ENCODE measurements around the gene OR1J4.
A peak's percentile ranks its signal among the peaks of the same experiment; 100 is the strongest.
"Not testable (repeated sequence)": the region's sequence is repeated elsewhere in the genome, so short reads cannot be mapped to it uniquely, and the experiment has no call there.

Gene OR1J4

GRCh38 chr9:122518841-122519240 is at the start of gene OR1J4:
TSS of gene OR1J4 (plus strand) at chr9:122519141. CDS start at chr9:122519141, 0 bp downstream.
- DNase-seq, result no peak

- DNase-seq, result peak; percentile 15
These were observed 44.4 kb upstream of the OR1J4 start for GRCh38 chr9:122474561-122474960.

- no peak for DNase-seq
These were observed 43.2 kb upstream of the OR1J4 start for GRCh38 chr9:122475717-122476116.

GRCh38 chr9:122477346-122477745 is 41.6 kb upstream of the OR1J4 start:
- no peak for DNase-seq

GRCh38 chr9:122477826-122478225 is 41.1 kb upstream of the OR1J4 start, which contains the start of gene OR1J1:
TSS of gene OR1J1 (minus strand) at chr9:122477926. CDS start at chr9:122477926, 0 bp downstream.
- DNase-seq, result no peak

- no peak for DNase-seq
These were observed 39.9 kb upstream of the OR1J4 start for GRCh38 chr9:122479062-122479461.

- peak; percentile 66 for DNase-seq
These were observed 20.1 kb upstream of the OR1J4 start for GRCh38 chr9:122498883-122499288.

- no peak for DNase-seq
These were observed 12.0 kb upstream of the OR1J4 start for GRCh38 chr9:122506964-122507363.

- DNase-seq, result no peak
These were observed 8.4 kb upstream of the OR1J4 start, which contains the start of gene OR1J2 for GRCh38 chr9:122510502-122510901. TSS of gene OR1J2 (plus strand) at chr9:122510802. CDS start at chr9:122510802, 0 bp downstream.

- no peak for DNase-seq
These were observed 715 bp upstream of the OR1J4 start for GRCh38 chr9:122518226-122518625.

GRCh38 chr9:122519376-122519775 is 435 bp downstream of the OR1J4 start:
- DNase-seq, result no peak

- no peak for DNase-seq
These were observed 7.7 kb downstream of the OR1J4 start for GRCh38 chr9:122526602-122527001.

GRCh38 chr9:122527193-122527592 is 8.3 kb downstream of the OR1J4 start, which contains the start of gene OR1N1:
TSS of gene OR1N1 (minus strand) at chr9:122527293. CDS start at chr9:122527293, 0 bp downstream.
- no peak for DNase-seq

- DNase-seq, result not testable (repeated sequence)
These were observed 12.2 kb downstream of the OR1J4 start for GRCh38 chr9:122531157-122531556.

- DNase-seq, result no peak
These were observed 17.2 kb downstream of the OR1J4 start for GRCh38 chr9:122536134-122536533.

- DNase-seq, result not testable (repeated sequence)
These were observed 18.1 kb downstream of the OR1J4 start for GRCh38 chr9:122537066-122537465.

GRCh38 chr9:122538757-122539156 is 19.8 kb downstream of the OR1J4 start:
- no peak for DNase-seq

GRCh38 chr9:122546196-122546595 is 27.3 kb downstream of the OR1J4 start:
- no peak for DNase-seq

GRCh38 chr9:122551371-122551770 is 32.4 kb downstream of the OR1J4 start:
- DNase-seq, result no peak

- no peak for DNase-seq
These were observed 33.9 kb downstream of the OR1J4 start, which contains the start of gene OR1N2 for GRCh38 chr9:122552812-122553211. TSS of gene OR1N2 (plus strand) at chr9:122553112. CDS start at chr9:122553212, 100 bp downstream.

GRCh38 chr9:122561446-122561845 is 42.5 kb downstream of the OR1J4 start:
- no peak for DNase-seq

- DNase-seq, result no peak
These were observed 43.3 kb downstream of the OR1J4 start for GRCh38 chr9:122562134-122562760.

- no peak for DNase-seq
These were observed 49.0 kb downstream of the OR1J4 start for GRCh38 chr9:122567901-122568300.

Data from hematopoietic multipotent progenitor cell treated with erythropoietin and hydrocortisone succinate and interleukin-3 and kit ligand, for 6 days (in vitro differentiated cells).